HG02798 (cell line): ENCODE data around the gene KTN1.

Experiments used
- ATAC-seq: cut with Tn5 transposase; IDR thresholded peaks from one replicate; pipeline ENCODE4 v1.9.1; 2021; ENCODE audit warnings: mild to moderate bottlenecking; ENCODE audit not compliant: unreplicated experiment, poor library complexity

KTN1 gene

DNA sequence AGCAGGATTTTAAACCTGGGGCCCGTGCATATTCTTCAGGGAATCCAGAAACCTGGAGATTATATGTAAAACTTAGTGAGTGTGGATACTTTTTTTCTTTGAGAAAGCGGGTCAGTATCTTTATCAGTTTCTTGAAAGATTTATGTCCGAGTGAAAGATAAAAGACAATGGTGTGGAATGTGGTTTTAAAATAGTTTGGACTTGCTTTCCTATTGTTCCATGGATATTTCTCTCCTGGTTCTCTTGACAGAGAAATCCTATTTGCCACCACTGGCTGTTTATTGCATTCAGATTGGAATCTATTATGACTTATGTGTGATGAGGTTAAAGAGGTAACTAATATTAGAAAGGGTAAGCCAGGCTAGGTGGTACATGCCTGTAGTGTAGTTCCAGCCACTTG lies 27.4 kb downstream of the KTN1 start:
- ATAC-seq, result no peak

DNA sequence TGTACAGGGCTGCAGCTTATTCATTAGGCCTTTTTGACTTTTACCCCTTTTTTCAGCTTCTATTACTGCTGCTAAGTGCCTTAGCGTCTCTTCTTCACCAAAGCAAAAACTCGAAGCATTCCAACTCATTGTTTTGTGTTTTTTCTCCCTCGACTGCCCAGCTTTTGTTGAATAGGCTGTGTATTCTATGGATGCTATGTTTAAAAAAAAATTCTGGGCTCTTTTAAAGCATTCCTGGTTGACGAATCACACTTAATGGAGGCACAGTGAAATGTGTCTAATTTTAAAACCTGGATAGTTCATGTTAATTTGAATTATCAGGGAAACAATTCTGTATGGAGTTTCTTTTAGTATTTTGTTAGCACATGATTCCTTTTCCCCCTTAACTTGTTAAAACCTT lies 29.7 kb downstream of the KTN1 start:
- no peak for ATAC-seq

DNA sequence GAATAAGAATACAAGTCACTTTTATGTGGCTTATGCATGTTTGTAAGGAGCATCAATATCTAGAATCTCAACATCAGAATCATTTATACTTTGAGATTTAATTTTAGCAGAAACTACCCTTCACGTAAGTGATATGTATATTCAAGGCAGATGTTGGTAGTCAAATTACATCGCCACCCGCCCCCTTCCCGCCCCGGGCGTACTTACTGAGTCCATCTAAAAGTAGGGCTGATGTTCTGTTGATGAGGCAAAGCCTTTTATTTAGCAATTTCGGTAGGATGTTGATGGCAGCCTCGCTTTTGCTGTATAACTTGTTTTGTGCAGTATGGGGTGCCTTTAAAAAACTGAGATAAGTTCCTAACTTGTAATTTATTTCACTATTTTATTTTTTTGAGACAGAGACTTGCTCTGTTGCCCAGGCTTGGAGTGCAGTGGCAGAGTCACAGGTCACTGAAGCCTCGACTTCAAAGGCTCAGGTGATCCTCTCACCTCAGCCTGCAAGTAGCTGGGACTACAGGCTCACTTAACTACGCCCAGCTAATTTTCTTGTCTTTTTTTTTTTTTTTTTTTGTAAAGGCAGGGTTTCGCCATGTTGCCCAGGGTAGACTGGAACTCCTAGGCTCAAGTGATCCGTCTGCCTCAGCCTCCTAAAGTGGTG lies 30.8 kb downstream of the KTN1 start:
- no peak for ATAC-seq

DNA sequence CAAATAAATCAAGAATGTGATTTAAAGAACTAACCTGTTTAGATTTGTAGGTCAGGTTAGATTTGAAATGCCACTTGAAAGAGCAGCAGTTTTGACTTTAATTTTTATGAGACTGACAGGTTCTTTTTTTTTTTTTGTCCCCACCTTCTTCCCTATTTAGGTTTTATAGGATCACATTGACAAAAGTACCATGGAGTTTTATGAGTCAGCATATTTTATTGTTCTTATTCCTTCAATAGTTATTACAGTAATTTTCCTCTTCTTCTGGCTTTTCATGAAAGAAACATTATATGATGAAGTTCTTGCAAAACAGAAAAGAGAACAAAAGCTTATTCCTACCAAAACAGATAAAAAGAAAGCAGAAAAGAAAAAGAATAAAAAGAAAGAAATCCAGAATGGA lies 31.9 kb downstream of the KTN1 start:
- no peak for ATAC-seq

DNA sequence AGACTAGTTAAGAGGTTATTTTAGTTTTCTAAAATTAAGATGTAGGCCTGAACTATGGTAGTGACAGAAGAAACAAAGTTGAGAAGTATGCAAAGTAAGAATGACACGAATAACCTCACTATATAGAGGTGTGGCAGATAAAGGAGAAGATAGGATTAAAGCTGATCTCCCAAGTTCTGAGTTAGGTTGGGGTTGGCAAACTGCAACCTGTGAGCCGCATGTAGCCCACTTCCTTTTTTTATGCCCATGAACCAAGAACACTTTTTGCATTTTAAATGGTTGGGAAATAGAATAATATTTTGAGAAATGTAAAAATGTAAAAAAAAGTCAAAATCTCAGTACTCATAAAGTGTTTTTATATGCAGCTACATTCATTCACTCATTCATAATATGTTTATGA lies 34.3 kb downstream of the KTN1 start:
- ATAC-seq, result no peak

DNA sequence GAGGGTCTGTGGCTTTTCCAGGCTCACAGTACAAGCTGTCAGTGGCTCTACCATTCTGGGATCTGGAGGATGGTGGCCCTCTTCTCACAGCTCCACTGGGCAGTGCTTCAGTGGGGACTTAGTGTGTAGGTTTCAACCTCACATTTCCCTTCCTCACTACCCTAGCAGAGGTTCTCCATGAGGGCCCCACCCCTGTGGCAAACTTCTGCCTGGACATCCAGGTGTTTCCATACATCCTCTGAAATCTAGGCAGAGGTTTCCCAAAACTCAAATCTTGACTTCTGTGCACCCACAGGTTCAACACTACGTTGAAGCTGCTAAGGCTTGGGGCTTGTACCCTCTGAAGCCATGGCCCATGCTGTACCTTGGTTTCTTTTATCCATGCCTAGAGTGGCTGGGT lies 40.3 kb downstream of the KTN1 start:
- ATAC-seq, result no peak

DNA sequence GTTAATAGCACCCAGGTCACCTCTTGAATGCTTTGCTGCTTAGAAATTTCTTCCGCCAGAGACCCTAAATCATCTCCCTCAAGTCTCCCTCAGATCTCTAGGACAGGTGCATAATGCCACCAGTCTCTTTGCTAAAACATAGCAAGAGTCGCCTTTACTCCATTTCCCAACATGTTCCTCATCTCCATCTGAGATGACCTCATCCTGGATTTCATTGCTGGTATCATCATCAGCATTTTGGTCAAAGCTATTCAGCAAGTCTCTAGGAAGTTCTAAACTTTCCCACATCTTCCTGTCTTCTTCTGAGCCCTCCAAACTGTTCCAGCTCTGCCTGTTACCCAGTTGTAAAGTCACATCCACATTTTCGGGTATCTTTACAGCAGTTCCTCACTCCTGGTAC lies 41.0 kb downstream of the KTN1 start:
- no peak for ATAC-seq

DNA sequence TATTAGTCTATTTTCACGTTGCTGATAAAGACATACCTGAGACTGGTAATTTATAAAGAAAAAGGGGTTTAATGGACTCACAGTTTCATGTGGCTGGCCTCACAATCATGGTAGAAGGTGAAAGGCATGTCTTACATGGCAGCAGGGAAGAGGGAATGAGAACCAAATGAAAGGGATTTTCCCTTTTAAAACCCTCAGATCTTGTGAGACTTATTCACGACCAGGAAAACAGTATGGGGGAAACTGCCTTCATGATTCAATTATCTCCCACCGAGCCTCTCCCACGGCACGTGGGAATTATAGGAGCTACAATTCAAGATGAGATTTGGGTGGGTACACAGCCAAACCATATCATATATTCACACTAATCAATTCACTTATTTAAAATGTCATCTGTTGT lies 41.4 kb downstream of the KTN1 start:
- no peak for ATAC-seq

DNA sequence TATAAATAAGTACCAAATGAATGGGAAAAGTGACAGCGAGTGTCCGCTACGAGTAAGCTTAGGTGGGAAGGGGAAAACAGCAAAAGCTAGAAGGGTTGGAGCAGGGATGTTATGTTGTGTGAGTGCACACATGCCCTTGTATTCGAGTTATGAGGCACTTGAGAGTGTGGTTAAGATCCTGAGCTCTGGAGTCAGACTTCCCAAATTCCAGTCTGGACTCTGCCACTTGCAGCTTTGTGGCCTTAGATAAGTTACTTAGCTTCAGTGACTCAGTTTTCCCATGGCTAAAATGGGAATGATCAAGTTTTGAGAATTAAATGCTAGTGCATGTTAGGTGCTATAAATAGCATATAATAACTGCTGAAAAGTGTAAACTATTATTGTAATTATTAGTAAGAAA lies 44.9 kb downstream of the KTN1 start:
- no peak for ATAC-seq

DNA sequence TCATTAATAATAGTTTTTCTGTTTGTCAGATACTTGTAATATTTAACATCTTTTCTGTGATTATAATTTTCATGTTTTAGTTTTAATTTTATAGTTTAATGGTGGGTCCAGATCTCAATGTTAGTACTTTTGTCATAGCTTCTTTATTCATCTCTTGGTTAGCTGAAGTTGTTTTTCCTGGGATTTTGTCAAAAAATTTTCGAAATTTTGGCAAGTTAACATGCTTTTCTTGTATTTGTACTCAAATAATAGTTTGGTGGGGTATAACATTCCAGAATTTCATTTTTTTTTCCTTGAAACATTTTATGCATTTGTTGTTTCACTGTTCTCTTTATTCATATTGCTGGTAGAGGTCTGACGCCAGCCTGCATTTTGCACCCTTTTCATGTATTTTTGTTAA lies 45.5 kb downstream of the KTN1 start:
- ATAC-seq, result no peak

DNA sequence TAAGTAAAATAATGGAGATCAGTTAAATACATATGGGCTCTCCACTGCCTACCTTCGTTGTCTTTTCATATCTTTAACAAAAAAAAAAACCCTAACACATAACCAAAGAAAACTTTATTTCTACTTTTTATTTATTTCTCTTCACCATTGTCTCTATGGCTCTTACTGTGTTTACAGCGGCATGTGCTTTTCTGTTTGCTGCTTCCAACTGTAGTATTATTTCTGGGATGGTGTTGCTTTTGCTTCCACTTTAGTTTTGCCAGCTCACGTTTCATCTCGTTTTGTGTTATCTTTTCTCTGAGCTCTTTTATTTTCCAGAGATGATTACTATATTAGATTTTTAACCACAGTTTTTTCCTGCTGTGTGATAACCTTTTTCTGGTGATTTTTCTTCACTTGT lies 46.1 kb downstream of the KTN1 start:
- ATAC-seq, result no peak

DNA sequence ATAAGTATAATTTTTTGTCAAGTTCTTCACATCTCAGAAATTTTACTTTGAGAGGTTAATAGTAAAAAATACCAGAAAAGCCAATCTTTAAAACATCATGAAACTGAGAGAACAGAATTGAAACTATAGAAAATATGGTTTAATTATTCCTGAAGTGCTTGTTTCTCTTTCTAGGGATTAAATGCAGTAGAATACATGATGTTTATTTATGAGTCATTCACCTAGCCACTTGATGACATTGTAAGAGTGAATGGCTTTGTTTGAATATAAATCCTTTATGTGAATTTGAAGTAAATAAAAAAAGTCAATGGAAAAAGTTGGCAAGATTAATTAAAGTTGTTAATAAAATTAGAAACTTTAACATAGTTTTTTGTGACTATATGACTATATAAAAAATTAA lies 48.4 kb downstream of the KTN1 start:
- no peak for ATAC-seq

DNA sequence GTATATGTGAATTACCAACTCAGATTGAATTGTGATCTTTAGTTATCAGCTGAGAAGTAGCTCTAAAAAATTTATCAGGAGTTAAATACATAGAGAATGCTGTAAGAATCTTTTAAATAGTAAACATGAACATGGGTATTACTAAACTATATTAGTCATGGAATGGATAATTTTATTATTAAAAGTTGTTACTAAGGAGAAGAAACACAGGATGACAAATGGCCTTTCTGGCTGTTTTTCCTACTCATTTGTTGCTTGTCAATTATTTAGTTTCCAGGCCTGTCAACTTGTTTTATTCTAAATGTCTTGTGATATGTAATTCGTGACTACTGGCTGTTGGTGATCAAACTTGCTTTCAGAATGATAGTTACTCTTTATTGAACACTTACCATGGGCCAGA lies 58.7 kb downstream of the KTN1 start:
- no peak for ATAC-seq

DNA sequence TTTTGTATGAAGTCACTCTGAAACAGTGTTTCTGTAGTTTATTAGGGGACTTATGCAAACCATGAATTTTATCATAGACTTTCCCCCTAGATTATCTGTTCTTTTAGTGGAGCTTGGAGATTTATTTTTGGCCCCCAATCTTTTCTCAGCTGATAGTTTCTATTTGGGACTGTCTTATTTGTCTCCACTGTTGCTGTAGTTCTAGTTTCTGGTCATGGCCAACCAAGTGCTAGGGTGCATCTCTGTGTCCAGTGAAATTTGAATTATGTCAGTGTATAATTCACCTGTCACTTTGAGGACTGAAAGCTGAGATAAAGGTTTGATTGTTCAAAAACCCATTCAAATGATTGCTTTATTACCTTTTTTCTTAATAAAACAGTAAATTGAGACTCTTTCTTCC lies 61.3 kb downstream of the KTN1 start:
- ATAC-seq, result no peak

DNA sequence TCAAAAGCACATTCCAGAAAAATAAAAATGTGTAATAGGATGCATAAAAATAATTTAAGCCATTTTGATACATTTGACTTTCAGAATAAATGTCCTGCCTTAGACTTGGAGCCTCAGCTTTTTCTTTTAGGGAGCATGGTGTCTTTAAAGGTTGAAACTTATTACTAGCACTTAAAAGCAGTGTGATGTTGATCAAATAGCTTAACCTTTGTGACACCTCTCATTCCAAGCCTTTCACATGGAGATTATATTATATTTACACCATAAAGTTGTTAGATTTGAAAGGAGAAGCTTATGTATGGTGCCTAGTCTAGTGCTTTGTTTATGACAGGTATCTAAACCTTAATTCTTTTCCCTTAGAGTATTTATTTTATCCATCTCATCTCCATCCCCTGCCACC lies 61.9 kb downstream of the KTN1 start:
- no peak for ATAC-seq

DNA sequence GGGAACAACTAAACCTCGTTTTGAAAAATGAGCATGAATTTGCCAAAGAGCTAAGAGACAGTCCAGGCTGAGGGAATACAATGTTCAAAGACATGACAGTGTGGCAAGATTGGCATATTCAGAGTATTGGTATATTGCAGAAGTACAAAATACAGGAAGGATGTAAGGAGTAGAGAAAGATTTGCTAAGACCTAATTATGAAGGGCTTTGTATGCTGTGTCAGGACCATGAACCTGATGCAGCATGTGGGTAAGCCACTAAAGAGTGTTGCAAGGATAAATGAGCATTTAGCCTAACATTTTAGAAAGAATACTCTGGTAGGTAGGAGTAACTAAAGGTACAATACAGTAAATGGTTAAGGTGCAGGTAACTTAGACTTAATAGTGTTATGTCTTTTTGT lies 65.1 kb downstream of the KTN1 start:
- no peak for ATAC-seq

DNA sequence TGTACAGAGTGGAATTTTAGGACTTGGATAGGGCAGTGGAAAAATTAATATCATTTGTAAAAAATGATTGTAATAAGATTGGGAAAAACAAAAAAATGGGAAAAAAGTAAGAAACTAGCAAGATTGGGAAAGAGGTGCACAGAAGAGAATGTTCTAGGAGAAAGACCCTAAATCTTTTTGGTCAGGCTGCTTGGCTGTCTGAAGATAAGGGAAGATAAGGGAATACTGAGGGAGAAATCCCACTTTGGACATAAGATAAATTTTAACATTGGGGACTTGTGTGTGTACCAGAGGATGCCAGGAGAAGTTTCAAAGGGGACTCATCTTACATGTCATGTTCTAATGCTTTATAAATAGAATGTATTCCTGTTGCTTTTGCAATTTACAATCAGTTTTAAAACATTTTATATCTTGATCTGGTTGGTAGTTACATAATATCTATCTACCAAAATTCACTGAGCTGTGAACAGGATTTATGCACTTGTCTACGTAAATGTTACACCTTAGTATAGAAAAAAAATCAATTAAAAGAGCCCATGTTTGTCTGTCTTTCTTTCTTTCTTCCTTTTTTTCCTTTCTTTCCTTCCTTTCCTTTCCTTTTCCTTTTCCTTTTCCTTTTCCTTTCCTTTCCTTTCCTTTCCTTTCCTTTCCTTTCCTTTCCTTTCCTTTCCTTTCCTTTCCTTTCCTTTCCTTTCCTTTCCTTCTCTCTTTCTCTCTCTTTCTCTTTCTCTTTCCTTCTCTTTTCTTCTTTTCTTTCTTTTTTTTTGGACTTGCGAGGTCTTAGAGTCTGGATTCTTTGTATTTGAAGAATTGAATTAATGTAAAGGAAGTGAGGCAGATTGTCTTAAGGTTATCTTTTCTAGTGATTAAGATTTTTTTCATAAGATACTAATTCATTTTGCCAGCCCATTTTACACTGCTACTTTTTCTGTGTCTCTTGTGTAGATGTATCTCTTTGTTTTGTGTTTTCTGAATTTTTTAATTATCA lies 66.1 kb downstream of the KTN1 start:
- no peak for ATAC-seq

DNA sequence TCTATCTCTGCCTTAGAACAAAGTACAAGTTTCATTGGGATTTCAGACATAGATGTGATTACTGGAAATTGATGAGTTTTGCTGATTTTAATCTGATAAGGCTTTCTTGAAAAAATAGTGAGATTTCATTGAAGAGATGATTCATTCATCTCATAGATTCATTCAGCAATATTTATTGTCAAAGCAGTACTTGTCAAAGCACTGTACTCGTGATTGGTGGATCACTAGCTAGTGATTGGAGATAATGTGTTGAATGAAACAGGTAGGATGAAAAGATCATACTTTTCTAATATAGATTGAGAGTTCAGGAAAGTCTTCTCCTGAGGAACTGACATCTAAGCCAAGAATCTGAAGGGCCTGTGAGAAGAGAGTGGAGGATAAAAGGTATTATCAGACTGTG lies 71.0 kb downstream of the KTN1 start:
- ATAC-seq, result no peak

DNA sequence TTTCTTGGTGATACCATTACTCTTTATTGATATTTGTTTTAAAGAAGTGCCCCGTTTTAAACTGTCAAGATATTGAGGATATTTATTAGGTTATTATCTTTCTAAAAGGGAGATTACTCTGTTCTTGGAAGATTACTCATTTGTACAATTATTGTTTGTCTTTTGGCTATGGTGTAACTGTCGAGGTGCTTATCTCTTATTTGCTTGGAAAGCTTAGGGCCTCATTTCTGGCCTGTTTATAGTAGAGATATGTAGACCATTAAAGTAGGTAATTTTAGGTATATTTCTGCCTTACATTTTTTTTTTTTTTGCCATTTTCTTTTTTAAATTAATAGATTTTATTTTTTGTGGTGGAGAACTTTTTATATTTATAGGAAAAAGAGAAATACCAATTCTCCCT lies 74.2 kb downstream of the KTN1 start:
- ATAC-seq, result no peak

DNA sequence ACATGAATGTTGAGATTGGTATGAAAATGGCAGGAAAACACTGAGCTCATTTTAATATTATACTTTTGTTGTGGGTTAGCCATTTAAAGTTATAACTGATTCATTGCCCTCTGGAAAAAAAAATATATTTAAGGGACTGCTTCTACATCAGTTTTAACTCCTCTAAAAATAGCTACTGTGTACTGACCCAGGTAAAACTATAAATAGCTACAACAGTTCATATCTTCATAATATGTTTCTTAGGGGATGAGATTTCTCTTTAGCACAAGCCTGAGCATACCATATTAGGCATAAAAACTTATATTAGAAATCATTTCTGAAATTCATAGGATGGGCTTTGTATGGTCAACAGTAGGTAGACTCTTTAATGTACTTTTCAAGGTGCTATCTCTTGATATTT lies 81.0 kb downstream of the KTN1 start:
- no peak for ATAC-seq

DNA sequence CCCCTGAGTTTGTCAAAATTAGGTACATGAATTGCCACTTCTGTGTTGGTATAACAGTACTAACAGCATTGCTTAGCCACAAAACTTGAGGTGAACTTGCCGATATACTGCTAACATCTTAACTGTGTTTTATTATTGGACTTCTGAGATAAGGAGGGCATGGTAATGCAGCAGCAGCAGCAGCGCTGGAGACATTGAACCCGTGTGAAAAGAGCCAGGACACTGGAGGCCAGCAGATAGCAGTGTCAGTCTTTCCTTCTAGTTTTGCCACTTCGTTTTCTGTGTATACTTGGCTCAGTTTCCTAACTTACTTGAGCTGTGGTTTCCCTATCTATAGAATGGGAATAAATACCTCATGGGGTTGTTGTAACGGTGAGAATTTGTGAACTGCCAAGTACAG lies 82.7 kb downstream of the KTN1 start:
- ATAC-seq, result no peak
